K562 (cell line): ENCODE measurements around the gene GYS1. TPM values are rescaled to one million over a fixed set of nuclear protein-coding genes. Genes with fewer than 3 reads are reported as not detected.
A peak's percentile ranks its signal among the peaks of the same experiment; 100 is the strongest.

Source experiments
- CBFA2T3 ChIP-seq: fragments of 450-650 bp; IDR thresholded peaks from 2 replicates; pipeline ENCODE4 v1.6.1; 2017
- CEBPZ ChIP-seq: fragments of 150-350 bp; IDR thresholded peaks from 2 replicates; pipeline ENCODE4 v1.6.1; 2014; ENCODE audit warnings: low read depth, mild to moderate bottlenecking, low read length, borderline replicate concordance
- ELF2 ChIP-seq: fragments of 250-450 bp; sonication (Bioruptor Pico); IDR thresholded peaks from 2 replicates; pipeline ENCODE4 v1.5.0; 2021; ENCODE audit warnings: mild to moderate bottlenecking
- ERF ChIP-seq: fragments of 450-650 bp; formaldehyde crosslinking; IDR thresholded peaks from 2 replicates; pipeline ENCODE4 v1.4.0; 2020; ENCODE audit warnings: mild to moderate bottlenecking, mixed read lengths
- GTF2F1 ChIP-seq: IDR thresholded peaks from 2 replicates; pipeline ENCODE4 v1.6.1; 2011; ENCODE audit warnings: low read depth, low read length, improper control_type of control experiment
- PRDM10 ChIP-seq: fragments of 450-650 bp; IDR thresholded peaks from 2 replicates; pipeline ENCODE4 v1.6.1; 2018; ENCODE audit not compliant: partially characterized antibody
- PTBP1 ChIP-seq: fragments of 200-400 bp; formaldehyde crosslinking; IDR thresholded peaks from 2 replicates; pipeline ENCODE4 v1.6.1; 2017; ENCODE audit warnings: low read depth, low read length
- TGIF2 ChIP-seq: sonication (generic); formaldehyde crosslinking; IDR thresholded peaks from 2 replicates; pipeline ENCODE4 v1.8.1; 2022; ENCODE audit warnings: mild to moderate bottlenecking, missing genetic modification reagents, moderate library complexity
- USF1 ChIP-seq: sonication (generic); formaldehyde crosslinking; IDR thresholded peaks from 2 replicates; pipeline ENCODE4 v1.9.0; 2022; ENCODE audit warnings: mild to moderate bottlenecking, missing genetic modification reagents
- VEZF1 ChIP-seq: fragments of 200-800 bp; sonication (Bioruptor generic); IDR thresholded peaks from 2 replicates; pipeline ENCODE4 v1.6.1; 2017; ENCODE audit warnings: missing genetic modification characterization, missing compliant biosample characterization
- WHSC1 ChIP-seq: IDR thresholded peaks from one replicate; pipeline ENCODE4 v1.6.1; 2012; ENCODE audit warnings: low read length, control low read depth, inconsistent platforms
- ZBTB33 ChIP-seq: sonication (generic); formaldehyde crosslinking; IDR thresholded peaks from 2 replicates; pipeline ENCODE4 v1.8.1; 2023; ENCODE audit warnings: mild to moderate bottlenecking, missing genetic modification reagents
- ZBTB7A ChIP-seq: IDR thresholded peaks from 2 replicates; pipeline ENCODE4 v1.6.1; 2011; ENCODE audit warnings: low read depth, mild to moderate bottlenecking, low read length, moderate library complexity, borderline replicate concordance; ENCODE audit not compliant: control insufficient read depth
- ZNF133 ChIP-seq: fragments of 250-450 bp; sonication (Bioruptor Pico); IDR thresholded peaks from 2 replicates; pipeline ENCODE4 v1.4.0; 2020; ENCODE audit warnings: mild to moderate bottlenecking
- ZNF668 ChIP-seq: fragments of 250-450 bp; sonication (Bioruptor Pico); IDR thresholded peaks from 2 replicates; pipeline ENCODE4 v1.8.0; 2022; ENCODE audit warnings: mild to moderate bottlenecking, inconsistent platforms
- ZNF785 ChIP-seq: fragments of 250-450 bp; sonication (Bioruptor Pico); IDR thresholded peaks from 2 replicates; pipeline ENCODE4 v1.4.0; 2020; ENCODE audit warnings: mild to moderate bottlenecking
- polyA plus RNA-seq, 8 experiments: library from polyadenylated mRNA; depleted of rRNA in 4 of 8; stranded (reverse) in 5 of 8; unstranded in 3 of 8; fragments of >200 nt; fragmentation: Nextera tagmentation in 2 of 8; fragmentation: Illumina TruSeq in 1 of 8; extraction: Ambion mirVana in 2 of 8; extraction: Trizol in 1 of 8; gene quantifications; 2 replicates each; pipeline versions ENCODE4 v1.2.1 to v1.2.3, GENCODE V29; 2011 to 2014; ENCODE audit warnings: inconsistent platforms in 1 of 8, missing spikeins in 1 of 8
- total RNA-seq, 7 experiments: library from RNA; depleted of rRNA in 6 of 7; stranded (reverse); fragments of >200 nt in 6 of 7; fragmentation: Illumina TruSeq in 2 of 7; extraction: Trizol in 2 of 7; gene quantifications; 2 replicates each; pipeline versions ENCODE4 v1.2.1 to v1.2.3, GENCODE V29; 2011 to 2021; ENCODE audit warnings: low replicate concordance in 1 of 7

The GYS1 gene
- total and polyA plus RNA-seq, 9 of the 15 experiments (the other 6 are each of a cell fraction or from before 2014, with no cell fraction given) = 1.9 to 31.1 (median 15.2) TPM

GRCh38 chr19:48966541-48967345 lies 26.4 kb downstream of the GYS1 start (continued):
- no peak for TF ChIP-seq CEBPZ
- no peak for TF ChIP-seq VEZF1 (CRISPR knock-in tag)
- TF ChIP-seq ELF2 (CRISPR knock-in tag) = no peak
- TF ChIP-seq PRDM10 = no peak
- TF ChIP-seq ZNF668 (CRISPR knock-in tag) = no peak
- TF ChIP-seq CBFA2T3 = peak; percentile 42
- no peak for TF ChIP-seq GTF2F1
- no peak for TF ChIP-seq TGIF2 (CRISPR knock-in tag)
- no peak for TF ChIP-seq ZNF785 (CRISPR knock-in tag)
- TF ChIP-seq WHSC1 = no peak
- TF ChIP-seq USF1 (CRISPR knock-in tag) = peak; percentile 74; the same call in 1 of the 2 replicates
- TF ChIP-seq ZNF133 = no peak
- TF ChIP-seq ERF (CRISPR knock-in tag) = peak; percentile 7; the same call in 1 of the 2 replicates
- no peak for TF ChIP-seq ZBTB7A
- 0 out of 2 replicates have a peak, but pooled peaks have one; percentile 13 for TF ChIP-seq ZBTB33 (CRISPR knock-in tag)
- TF ChIP-seq PTBP1 = peak; percentile 95
